HEK293 (cell line): Measurements from ENCODE around the gene ANKRD6.

ENCODE experiments used
- FEZF1 ChIP-seq: fragments of 450-650 bp; formaldehyde crosslinking; IDR thresholded peaks from 2 replicates; pipeline ENCODE4 v1.5.1; 2016; ENCODE audit warnings: missing biosample characterization, missing genetic modification characterization
- GLI2 ChIP-seq: fragments of 450-650 bp; formaldehyde crosslinking; IDR thresholded peaks from 2 replicates; pipeline ENCODE4; 2017; ENCODE audit warnings: missing biosample characterization, missing genetic modification characterization, low read depth, borderline replicate concordance
- KLF7 ChIP-seq: fragments of 450-650 bp; formaldehyde crosslinking; IDR thresholded peaks from 2 replicates; pipeline ENCODE4 v1.5.1; 2016; ENCODE audit warnings: missing biosample characterization, missing genetic modification characterization, borderline replicate concordance
- PRDM10 ChIP-seq: fragments of 450-650 bp; formaldehyde crosslinking; IDR thresholded peaks from 2 replicates; pipeline ENCODE4 v1.5.1; 2016; ENCODE audit warnings: missing biosample characterization, missing genetic modification characterization
- PRDM4 ChIP-seq: fragments of 450-650 bp; formaldehyde crosslinking; IDR thresholded peaks from 2 replicates; pipeline ENCODE4 v1.5.1; 2017; ENCODE audit warnings: missing biosample characterization, missing genetic modification characterization
- RBAK ChIP-seq: fragments of 450-650 bp; formaldehyde crosslinking; IDR thresholded peaks from 2 replicates; pipeline ENCODE4 v1.5.1; 2016; ENCODE audit warnings: missing biosample characterization, missing genetic modification characterization
- ZBTB20 ChIP-seq: fragments of 450-650 bp; formaldehyde crosslinking; IDR thresholded peaks from 2 replicates; pipeline ENCODE4 v1.5.1; 2016; ENCODE audit warnings: missing biosample characterization, missing genetic modification characterization
- ZBTB21 ChIP-seq: fragments of 450-650 bp; formaldehyde crosslinking; IDR thresholded peaks from 2 replicates; pipeline ENCODE4 v1.5.1; 2017; ENCODE audit warnings: missing biosample characterization, missing genetic modification characterization
- ZBTB49 ChIP-seq: fragments of 450-650 bp; formaldehyde crosslinking; IDR thresholded peaks from 2 replicates; pipeline ENCODE4 v1.5.1; 2016; ENCODE audit warnings: missing biosample characterization, missing genetic modification characterization, low read depth
- ZBTB8A ChIP-seq: fragments of 450-650 bp; formaldehyde crosslinking; IDR thresholded peaks from 2 replicates; pipeline ENCODE4 v1.5.1; 2016; ENCODE audit warnings: missing biosample characterization, missing genetic modification characterization
- ZIC2 ChIP-seq: fragments of 450-650 bp; formaldehyde crosslinking; IDR thresholded peaks from 2 replicates; pipeline ENCODE4 v1.5.1; 2016; ENCODE audit warnings: missing biosample characterization, missing genetic modification characterization
- ZNF112 ChIP-seq: fragments of 450-650 bp; formaldehyde crosslinking; IDR thresholded peaks from 2 replicates; pipeline ENCODE4 v1.5.0; 2017; ENCODE audit warnings: missing biosample characterization, missing genetic modification characterization
- ZNF157 ChIP-seq: fragments of 450-650 bp; formaldehyde crosslinking; IDR thresholded peaks from 2 replicates; pipeline ENCODE4 v1.5.1; 2016; ENCODE audit warnings: missing biosample characterization, missing genetic modification characterization
- ZNF184 ChIP-seq: fragments of 450-650 bp; IDR thresholded peaks from 2 replicates; pipeline ENCODE4 v1.5.1; 2018; ENCODE audit warnings: missing biosample characterization, mild to moderate bottlenecking, missing genetic modification characterization
- ZNF2 ChIP-seq: fragments of 450-650 bp; formaldehyde crosslinking; IDR thresholded peaks from 2 replicates; pipeline ENCODE4 v1.5.1; 2016; ENCODE audit warnings: missing biosample characterization, missing genetic modification characterization
- ZNF223 ChIP-seq: fragments of 450-650 bp; formaldehyde crosslinking; IDR thresholded peaks from 2 replicates; pipeline ENCODE4 v1.5.1; 2016; ENCODE audit warnings: missing biosample characterization, missing genetic modification characterization
- ZNF239 ChIP-seq: fragments of 450-650 bp; formaldehyde crosslinking; IDR thresholded peaks from 2 replicates; pipeline ENCODE4 v1.5.1; 2016; ENCODE audit warnings: missing biosample characterization, missing genetic modification characterization
- ZNF311 ChIP-seq: fragments of 450-650 bp; formaldehyde crosslinking; IDR thresholded peaks from 2 replicates; pipeline ENCODE4 v1.5.1; 2017; ENCODE audit warnings: missing biosample characterization, missing genetic modification characterization, borderline replicate concordance
- ZNF341 ChIP-seq: fragments of 450-650 bp; formaldehyde crosslinking; IDR thresholded peaks from 2 replicates; pipeline ENCODE4; 2016; ENCODE audit warnings: low read depth, missing biosample characterization, missing genetic modification characterization
- ZNF37A ChIP-seq: fragments of 450-650 bp; IDR thresholded peaks from 2 replicates; pipeline ENCODE4 v1.5.1; 2018; ENCODE audit warnings: missing biosample characterization, missing genetic modification characterization
- ZNF416 ChIP-seq: fragments of 450-650 bp; formaldehyde crosslinking; IDR thresholded peaks from 2 replicates; pipeline ENCODE4 v1.5.1; 2016; ENCODE audit warnings: missing biosample characterization, missing genetic modification characterization
- ZNF521 ChIP-seq: fragments of 450-650 bp; formaldehyde crosslinking; IDR thresholded peaks from 2 replicates; pipeline ENCODE4 v1.5.1; 2017; ENCODE audit warnings: missing biosample characterization, mild to moderate bottlenecking, missing genetic modification characterization
- ZNF548 ChIP-seq: fragments of 450-650 bp; formaldehyde crosslinking; IDR thresholded peaks from 2 replicates; pipeline ENCODE4 v1.5.1; 2016; ENCODE audit warnings: missing biosample characterization, missing genetic modification characterization
- ZNF558 ChIP-seq: fragments of 450-650 bp; formaldehyde crosslinking; IDR thresholded peaks from 2 replicates; pipeline ENCODE4 v1.5.1; 2016; ENCODE audit warnings: missing biosample characterization, missing genetic modification characterization
- ZNF600 ChIP-seq: fragments of 450-650 bp; formaldehyde crosslinking; IDR thresholded peaks from 2 replicates; pipeline ENCODE4 v1.5.1; 2016; ENCODE audit warnings: missing biosample characterization, missing genetic modification characterization
- ZNF610 ChIP-seq: fragments of 450-650 bp; formaldehyde crosslinking; IDR thresholded peaks from 2 replicates; pipeline ENCODE4 v1.5.1; 2016; ENCODE audit warnings: missing biosample characterization, missing genetic modification characterization, borderline replicate concordance
- ZNF621 ChIP-seq: fragments of 450-650 bp; formaldehyde crosslinking; IDR thresholded peaks from 2 replicates; pipeline ENCODE4 v1.5.1; 2017; ENCODE audit warnings: missing biosample characterization, missing genetic modification characterization
- ZNF639 ChIP-seq: fragments of 450-650 bp; formaldehyde crosslinking; IDR thresholded peaks from 2 replicates; pipeline ENCODE4 v1.5.1; 2016; ENCODE audit warnings: missing biosample characterization, missing genetic modification characterization
- ZNF654 ChIP-seq: fragments of 450-650 bp; formaldehyde crosslinking; IDR thresholded peaks from 2 replicates; pipeline ENCODE4 v1.5.1; 2016; ENCODE audit warnings: low read depth, missing biosample characterization, missing genetic modification characterization
- ZNF670 ChIP-seq: fragments of 450-650 bp; formaldehyde crosslinking; IDR thresholded peaks from 2 replicates; pipeline ENCODE4 v1.5.1; 2016; ENCODE audit warnings: missing biosample characterization, missing genetic modification characterization, low read depth
- ZNF707 ChIP-seq: fragments of 450-650 bp; formaldehyde crosslinking; IDR thresholded peaks from 2 replicates; pipeline ENCODE4 v1.5.1; 2016; ENCODE audit warnings: missing biosample characterization, missing genetic modification characterization
- ZNF792 ChIP-seq: fragments of 450-650 bp; formaldehyde crosslinking; IDR thresholded peaks from 2 replicates; pipeline ENCODE4 v1.5.1; 2016; ENCODE audit warnings: missing biosample characterization, missing genetic modification characterization

ANKRD6 gene

GRCh38 chr6:89412071-89413005 is 20.6 kb upstream of the ANKRD6 start, which contains the start of gene RRAGD (continued):
- TF ChIP-seq GLI2 (tag by site-specific recombination) = no peak
- no peak for TF ChIP-seq KLF7 (tag by site-specific recombination)
- no peak for TF ChIP-seq PRDM10 (tag by site-specific recombination)
- peak; percentile 92 for TF ChIP-seq ZBTB20 (tag by site-specific recombination)
- TF ChIP-seq ZNF2 (tag by site-specific recombination) = peak; percentile 55
- no peak for TF ChIP-seq ZBTB21 (tag by site-specific recombination)
- TF ChIP-seq ZNF112 (tag by site-specific recombination) = no peak
- TF ChIP-seq ZNF621 (tag by site-specific recombination) = no peak
- no peak for TF ChIP-seq ZNF610 (tag by site-specific recombination)
- no peak; the same call in 1 of the 2 replicates for TF ChIP-seq ZNF341 (tag by site-specific recombination)
- no peak for TF ChIP-seq ZNF654 (tag by site-specific recombination)
- TF ChIP-seq PRDM4 (tag by site-specific recombination) = no peak
- no peak for TF ChIP-seq ZNF239
- TF ChIP-seq ZNF37A (tag by site-specific recombination) = no peak; the same call in 1 of the 2 replicates
- TF ChIP-seq ZBTB49 (tag by site-specific recombination) = no peak
- TF ChIP-seq ZNF548 (tag by site-specific recombination) = no peak
- no peak for TF ChIP-seq ZNF311 (tag by site-specific recombination)
- no peak for TF ChIP-seq ZNF600 (tag by site-specific recombination)
- TF ChIP-seq ZNF639 (tag by site-specific recombination) = no peak
- peak; percentile 99 for TF ChIP-seq ZBTB8A (tag by site-specific recombination)
- 0 out of 2 replicates have a peak, but pooled peaks have one; percentile 12 for TF ChIP-seq FEZF1 (tag by site-specific recombination)
- TF ChIP-seq ZIC2 = peak; percentile 99
- no peak for TF ChIP-seq ZNF670 (tag by site-specific recombination)
- TF ChIP-seq ZNF184 (tag by site-specific recombination) = no peak
- TF ChIP-seq ZNF558 (tag by site-specific recombination) = no peak
- TF ChIP-seq ZNF521 (tag by site-specific recombination) = no peak
- TF ChIP-seq ZNF223 (tag by site-specific recombination) = no peak
- TF ChIP-seq RBAK (tag by site-specific recombination) = no peak
- no peak for TF ChIP-seq ZNF157
- TF ChIP-seq ZNF416 (tag by site-specific recombination) = no peak
- TF ChIP-seq ZNF792 (tag by site-specific recombination) = 0 out of 2 replicates have a peak, but pooled peaks have one; percentile 27
- TF ChIP-seq ZNF707 (tag by site-specific recombination) = no peak
